ENCODE results near the gene MT1HL1. TPM values are rescaled to one million over a fixed set of nuclear protein-coding genes. Genes with fewer than 3 reads are reported as not detected.

Gene MT1HL1
- total RNA-seq, 1 donor from 2014 or later: not detected

DNA sequence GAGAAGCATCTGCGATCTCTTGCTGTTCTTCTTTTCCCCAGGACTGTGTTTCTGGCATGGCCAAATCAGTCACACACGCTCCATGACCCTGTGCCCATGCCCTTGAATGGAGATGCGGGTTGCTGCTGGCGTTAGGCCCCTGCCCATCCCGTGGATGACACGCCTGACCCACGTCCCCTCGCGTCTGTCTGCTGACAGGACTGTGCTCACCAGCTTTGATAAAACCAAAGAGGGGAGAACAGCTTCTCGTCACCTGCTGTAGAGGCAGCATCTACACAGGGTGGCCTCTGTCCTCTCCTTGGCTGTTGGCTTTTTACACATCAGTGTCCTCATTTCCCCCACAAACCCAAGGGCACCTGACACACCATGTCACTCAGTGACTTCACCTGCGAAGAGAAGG lies 6.9 kb downstream of the MT1HL1 start:
- H3K27ac ChIP-seq: no peak overlapping the region
- ATAC-seq (peak; percentile 4), DNase-seq (no peak)
- intact Hi-C loops (cut with DNase I): no loop called here
- H3K36me3 ChIP-seq: no peaks in the 10 kb centered on the region
- no peaks in the 10 kb centered on the region for H3K9me3 ChIP-seq
- TF ChIP-seq CTCF (IDR thresholded peaks at IDR 0.05): no peak
- no peaks in the 10 kb centered on the region for H3K27me3 ChIP-seq
- no peak overlapping the region for H3K4me3 ChIP-seq
- H3K4me1 ChIP-seq: no peaks in the 10 kb centered on the region

DNA sequence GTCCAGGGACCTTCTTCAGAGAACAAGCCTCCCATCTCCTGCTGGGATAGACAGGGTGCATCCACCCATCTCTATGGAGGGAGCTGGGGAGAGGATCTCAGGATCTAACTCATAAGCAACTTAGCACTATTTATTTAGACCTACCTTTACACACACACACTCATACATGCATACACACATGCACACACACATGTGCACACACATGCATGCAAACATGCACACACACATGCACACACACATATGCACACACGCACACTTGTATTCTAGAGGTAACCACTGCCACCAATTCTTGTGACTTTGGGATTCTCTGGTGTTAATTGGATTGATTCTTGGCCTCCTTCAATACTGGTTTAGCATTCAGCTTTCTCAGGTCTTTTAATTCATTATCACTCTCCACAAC lies 9.8 kb downstream of the MT1HL1 start:
- no peaks in the 10 kb centered on the region for H3K27me3 ChIP-seq
- no peaks in the 10 kb centered on the region for H3K36me3 ChIP-seq
- H3K4me1 ChIP-seq: no peaks in the 10 kb centered on the region
- H3K27ac ChIP-seq: no peak overlapping the region
- intact Hi-C loops (cut with DNase I): no loop called here
- ATAC-seq (no peak), DNase-seq (no peak)
- H3K9me3 ChIP-seq: no peaks in the 10 kb centered on the region
- TF ChIP-seq CTCF (IDR thresholded peaks at IDR 0.05): no peak
- no peak overlapping the region for H3K4me3 ChIP-seq

GRCh38 chr1:236992449-236992848 lies 11.8 kb downstream of the MT1HL1 start:
- no peak for DNase-seq
- Histone ChIP-seq H3K36me3 (no peaks in the 10 kb centered on the region), H3K4me3 (no peak overlapping the region), H3K27me3 (no peaks in the 10 kb centered on the region), H3K4me1 (no peaks in the 10 kb centered on the region), H3K9me3 (no peaks in the 10 kb centered on the region), H3K27ac (no peak overlapping the region)
- intact Hi-C loops (cut with DNase I): no loop called here
- no peak for TF ChIP-seq CTCF (IDR thresholded peaks at IDR 0.05)
- no peak for ATAC-seq

DNA sequence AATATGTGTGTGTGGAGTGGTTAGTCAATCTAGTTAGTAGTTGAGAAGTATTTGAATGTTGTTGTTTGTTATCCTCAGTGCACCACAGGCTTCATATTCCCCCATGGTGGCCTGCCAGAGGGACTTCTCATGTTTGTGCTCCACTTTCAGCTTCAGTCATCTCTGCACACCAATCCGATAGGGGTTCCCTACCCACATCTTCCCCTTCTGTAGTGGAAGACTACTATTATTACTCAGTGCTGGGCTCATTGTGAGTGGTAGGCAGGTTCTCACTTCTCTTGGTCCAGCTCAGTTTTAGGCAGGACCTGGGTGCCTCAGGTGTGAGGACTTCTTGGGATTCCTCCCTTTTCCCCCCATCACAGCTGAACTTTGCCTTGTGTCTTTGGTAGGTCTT lies 14.2 kb downstream of the MT1HL1 start:
- Histone ChIP-seq H3K27ac (no peak overlapping the region), H3K4me1 (no peaks in the 10 kb centered on the region), H3K9me3 (no peaks in the 10 kb centered on the region), H3K4me3 (no peak overlapping the region), H3K36me3 (no peaks in the 10 kb centered on the region), H3K27me3 (no peaks in the 10 kb centered on the region)
- intact Hi-C loops (cut with DNase I): no loop called here
- no peak for TF ChIP-seq CTCF (IDR thresholded peaks at IDR 0.05)
- DNase-seq: no peak
- ATAC-seq: no peak

- Histone ChIP-seq H3K4me3 (no peak overlapping the region), H3K36me3 (no peaks in the 10 kb centered on the region), H3K9me3 (no peaks in the 10 kb centered on the region), H3K27ac (no peak overlapping the region), H3K4me1 (no peaks in the 10 kb centered on the region), H3K27me3 (no peaks in the 10 kb centered on the region)
- intact Hi-C loops (cut with DNase I): no loop called here
- ATAC-seq (no peak), DNase-seq (no peak)
- TF ChIP-seq CTCF (IDR thresholded peaks at IDR 0.05): no peak
These were observed 14.8 kb downstream of the MT1HL1 start for GRCh38 chr1:236989290-236990051.

DNA sequence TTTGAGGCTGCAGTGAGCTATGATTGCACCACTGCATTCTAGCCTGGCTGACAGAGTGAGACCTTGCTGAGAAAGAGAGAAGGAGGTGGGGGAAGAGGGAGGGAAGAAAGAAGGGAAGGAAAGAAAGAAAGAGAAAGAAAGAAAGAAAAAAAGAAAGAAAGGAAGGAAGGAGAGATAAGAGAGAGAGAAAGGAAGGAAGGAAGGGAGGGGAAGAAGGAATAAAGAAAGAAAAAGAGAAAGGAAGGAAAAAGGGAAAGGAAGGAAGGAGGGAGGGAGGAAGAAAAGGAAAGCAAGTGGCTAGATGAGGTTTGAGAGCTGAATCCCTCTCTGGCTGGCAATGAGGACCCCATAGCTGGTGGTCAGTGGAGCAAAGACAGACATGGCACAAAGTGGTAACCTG lies 20.4 kb downstream of the MT1HL1 start:
- intact Hi-C loops (cut with DNase I): no loop called here
- Histone ChIP-seq H3K4me3 (no peak overlapping the region), H3K27me3 (no peaks in the 10 kb centered on the region), H3K36me3 (no peaks in the 10 kb centered on the region), H3K4me1 (no peaks in the 10 kb centered on the region), H3K9me3 (no peaks in the 10 kb centered on the region), H3K27ac (no peak overlapping the region)
- ATAC-seq: no peak
- no peak for TF ChIP-seq CTCF (IDR thresholded peaks at IDR 0.05)
- no peak for DNase-seq

Data from upper lobe of right lung (tissue), 1 donor.